MM.1S (cell line): ENCODE data around the gene ADARB1.

ENCODE experiments used
- DNase-seq: peaks from one replicate; pipeline ENCODE4 v3.0.0-alpha.2; 2015
- H2AFZ ChIP-seq: fragments of 300-600 bp; sonication (generic); 2 replicates; pipeline ENCODE4 v1.6.0; 2016; ENCODE audit warnings: antibody characterized with exemption, low read length
- H3F3A ChIP-seq: fragments of 300-600 bp; sonication (generic); 2 replicates; pipeline ENCODE4 v1.6.1; 2016; ENCODE audit warnings: mild to moderate bottlenecking, antibody characterized with exemption, low read length, moderate library complexity, mixed read lengths; ENCODE audit not compliant: insufficient read depth
- H3K27ac ChIP-seq: fragments of 300-600 bp; sonication (generic); 2 replicates; pipeline ENCODE4 v1.5.1; 2016; ENCODE audit warnings: mild to moderate bottlenecking, low read length
- H3K27me3 ChIP-seq: fragments of 300-600 bp; sonication (generic); replicated peaks from 2 replicates; pipeline ENCODE4 v1.6.0; 2016; ENCODE audit warnings: low read length; ENCODE audit not compliant: insufficient read depth
- H3K36me3 ChIP-seq: fragments of 300-600 bp; sonication (generic); replicated peaks from 2 replicates; pipeline ENCODE4 v1.6.1; 2016; ENCODE audit warnings: mild to moderate bottlenecking, low read length, mixed read lengths; ENCODE audit not compliant: insufficient read depth
- H3K4me1 ChIP-seq: fragments of 300-600 bp; sonication (generic); 2 replicates; pipeline ENCODE4 v1.6.1; 2016; ENCODE audit warnings: low read length, mixed read lengths
- H3K4me2 ChIP-seq: fragments of 300-600 bp; sonication (generic); 2 replicates; pipeline ENCODE4 v1.6.0; 2016; ENCODE audit warnings: low read depth, low read length
- H3K4me3 ChIP-seq: fragments of 300-600 bp; sonication (generic); 2 replicates; pipeline ENCODE4 v1.5.1; 2016; ENCODE audit warnings: low read length, mixed read lengths
- H3K79me2 ChIP-seq: fragments of 300-600 bp; sonication (generic); 2 replicates; pipeline ENCODE4 v1.6.1; 2016; ENCODE audit warnings: mixed run types, low read length, mixed read lengths
- H3K9ac ChIP-seq: fragments of 300-600 bp; sonication (generic); 2 replicates; pipeline ENCODE4 v1.6.1; 2016; ENCODE audit warnings: low read length, mixed read lengths
- H3K9me2 ChIP-seq: fragments of 300-600 bp; sonication (generic); replicated peaks from 2 replicates; pipeline ENCODE4 v1.6.1; 2016; ENCODE audit warnings: mild to moderate bottlenecking, low read length, mixed read lengths; ENCODE audit not compliant: insufficient read depth
- H3K9me3 ChIP-seq: fragments of 300-600 bp; sonication (generic); replicated peaks from 2 replicates; pipeline ENCODE4 v1.6.1; 2016; ENCODE audit warnings: mild to moderate bottlenecking, low read length, mixed read lengths; ENCODE audit not compliant: insufficient read depth
- H4K20me1 ChIP-seq: fragments of 300-600 bp; sonication (generic); 2 replicates; pipeline ENCODE4 v1.6.1; 2016; ENCODE audit warnings: mild to moderate bottlenecking, low read length, moderate library complexity, mixed read lengths; ENCODE audit not compliant: insufficient read depth
- EZH2 ChIP-seq: fragments of 300-600 bp; sonication (generic); optimal IDR thresholded peaks from 2 replicates; pipeline ENCODE3; 2017; ENCODE audit warnings: low read depth, mild to moderate bottlenecking, antibody characterized with exemption, low read length, mixed read lengths
- EZH2phosphoT487 ChIP-seq: fragments of 300-600 bp; sonication (generic); IDR thresholded peaks from 2 replicates; pipeline ENCODE4 v1.6.1; 2018; ENCODE audit warnings: antibody characterized with exemption, low read length
- TF ChIP-seq, protein P1 (sequence below): fragments of 300-600 bp; sonication (generic); IDR thresholded peaks from 2 replicates; pipeline ENCODE4 v1.5.1; 2016; ENCODE audit warnings: antibody characterized with exemption, low read length, mixed read lengths

The ADARB1 gene

DNA sequence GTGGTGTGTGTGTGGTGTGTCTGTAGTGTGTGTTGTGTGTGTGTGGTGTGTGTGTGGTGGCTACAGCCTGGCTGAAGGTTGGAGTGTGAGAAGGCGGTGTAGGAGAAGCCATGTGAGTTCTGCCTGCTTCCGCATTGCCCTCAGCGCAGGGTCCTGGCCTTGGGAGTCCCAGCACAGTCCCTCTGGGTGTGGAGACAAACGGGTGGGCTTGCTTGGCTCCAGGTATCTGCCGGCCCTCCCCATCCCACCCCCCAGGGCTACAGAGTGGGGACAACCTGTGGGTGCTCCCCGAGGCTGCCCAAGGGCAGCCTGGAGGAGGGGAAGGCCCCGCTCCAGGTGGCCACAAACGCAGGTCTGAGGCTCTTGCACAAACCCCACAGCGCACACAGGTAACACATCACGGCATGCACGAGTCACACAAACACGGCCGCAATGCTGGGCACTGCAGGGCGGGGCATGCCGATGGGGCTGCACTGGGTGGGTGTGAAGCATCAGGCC lies 31.7 kb upstream of the ADARB1 start:
- H3K27ac ChIP-seq, result no peak overlapping the region
- H3K4me3 ChIP-seq, result no peak overlapping the region
- H3K9me3 ChIP-seq, result no peaks in the 10 kb centered on the region
- H3K27me3 ChIP-seq, result peaks cover 92% of the 10 kb centered on the region
- no peak overlapping the region for H3K9ac ChIP-seq
- no peaks in the 10 kb centered on the region for H3K9me2 ChIP-seq
- no peaks in the 10 kb centered on the region for H3K36me3 ChIP-seq
- no peaks in the 10 kb centered on the region for H3K79me2 ChIP-seq
- H3K4me2 ChIP-seq, result no peak overlapping the region
- no peaks in the 10 kb centered on the region for H3F3A ChIP-seq
- TF ChIP-seq EZH2 (no peak), EZH2phosphoT487 (no peak)
- TF ChIP-seq, protein P1, sequence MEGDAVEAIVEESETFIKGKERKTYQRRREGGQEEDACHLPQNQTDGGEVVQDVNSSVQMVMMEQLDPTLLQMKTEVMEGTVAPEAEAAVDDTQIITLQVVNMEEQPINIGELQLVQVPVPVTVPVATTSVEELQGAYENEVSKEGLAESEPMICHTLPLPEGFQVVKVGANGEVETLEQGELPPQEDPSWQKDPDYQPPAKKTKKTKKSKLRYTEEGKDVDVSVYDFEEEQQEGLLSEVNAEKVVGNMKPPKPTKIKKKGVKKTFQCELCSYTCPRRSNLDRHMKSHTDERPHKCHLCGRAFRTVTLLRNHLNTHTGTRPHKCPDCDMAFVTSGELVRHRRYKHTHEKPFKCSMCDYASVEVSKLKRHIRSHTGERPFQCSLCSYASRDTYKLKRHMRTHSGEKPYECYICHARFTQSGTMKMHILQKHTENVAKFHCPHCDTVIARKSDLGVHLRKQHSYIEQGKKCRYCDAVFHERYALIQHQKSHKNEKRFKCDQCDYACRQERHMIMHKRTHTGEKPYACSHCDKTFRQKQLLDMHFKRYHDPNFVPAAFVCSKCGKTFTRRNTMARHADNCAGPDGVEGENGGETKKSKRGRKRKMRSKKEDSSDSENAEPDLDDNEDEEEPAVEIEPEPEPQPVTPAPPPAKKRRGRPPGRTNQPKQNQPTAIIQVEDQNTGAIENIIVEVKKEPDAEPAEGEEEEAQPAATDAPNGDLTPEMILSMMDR, result no peak
- DNase-seq, result no peak
- no peak overlapping the region for H2AFZ ChIP-seq
- 0 out of 2 replicates have a peak, but pooled peaks cover 3% of the 10 kb centered on the region for H3K4me1 ChIP-seq
- no peaks in the 10 kb centered on the region for H4K20me1 ChIP-seq

DNA sequence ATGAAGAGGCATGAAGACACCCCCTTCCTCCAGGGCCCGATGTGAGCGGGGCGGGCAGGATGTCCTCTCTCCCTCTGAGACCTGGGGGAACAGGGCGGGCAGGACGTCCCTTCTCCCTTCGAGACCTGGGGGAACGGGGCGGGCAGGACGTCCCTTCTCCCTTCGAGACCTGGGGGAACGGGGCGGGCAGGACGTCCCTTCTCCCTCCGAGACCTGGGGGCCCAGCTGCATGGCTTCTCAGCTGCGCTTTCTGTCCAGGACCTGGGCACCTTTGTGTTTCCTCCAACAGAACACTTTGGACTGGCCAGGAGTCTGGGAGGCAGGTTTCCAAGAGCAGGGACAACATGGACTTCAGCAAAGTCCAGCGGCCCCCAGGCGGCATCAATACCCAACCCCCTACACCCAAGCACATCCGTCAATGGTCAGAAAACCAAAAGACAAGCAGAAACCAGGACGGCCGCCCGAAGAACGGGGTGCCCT lies 30.8 kb upstream of the ADARB1 start:
- Histone ChIP-seq H3F3A (no peaks in the 10 kb centered on the region), H3K9me2 (no peaks in the 10 kb centered on the region), H3K4me2 (no peak overlapping the region), H3K9me3 (no peaks in the 10 kb centered on the region), H3K9ac (no peak overlapping the region), H2AFZ (no peak overlapping the region), H3K27ac (no peak overlapping the region), H4K20me1 (no peaks in the 10 kb centered on the region), H3K36me3 (no peaks in the 10 kb centered on the region), H3K4me3 (no peak overlapping the region), H3K79me2 (no peaks in the 10 kb centered on the region), H3K27me3 (peaks cover 93% of the 10 kb centered on the region), H3K4me1 (0 out of 2 replicates have a peak, but pooled peaks cover 3% of the 10 kb centered on the region)
- TF ChIP-seq, protein P1, result no peak
- TF ChIP-seq EZH2phosphoT487, result no peak
- TF ChIP-seq EZH2, result no peak
- no peak for DNase-seq

DNA sequence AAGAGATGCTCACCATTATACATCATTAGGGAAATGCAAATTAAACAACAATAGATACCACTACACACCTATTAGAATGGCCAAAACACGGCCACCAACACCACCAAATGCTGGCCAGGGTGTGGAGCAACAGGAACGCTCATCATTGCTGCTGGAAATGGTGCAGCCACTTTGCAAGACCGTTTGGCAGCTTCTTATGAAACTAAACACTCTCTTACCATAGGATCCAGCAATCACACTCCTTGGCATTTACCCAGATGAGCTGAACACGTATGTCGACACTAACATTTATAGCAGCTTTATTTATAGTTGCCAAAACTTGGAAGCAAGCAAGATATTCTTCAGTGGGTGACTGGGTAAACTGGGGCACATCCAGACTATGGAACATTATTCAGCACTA lies 28.9 kb upstream of the ADARB1 start:
- H4K20me1 ChIP-seq, result no peaks in the 10 kb centered on the region
- no peak for DNase-seq
- H3K9me2 ChIP-seq, result no peaks in the 10 kb centered on the region
- H3F3A ChIP-seq, result no peaks in the 10 kb centered on the region
- no peak overlapping the region for H2AFZ ChIP-seq
- H3K9ac ChIP-seq, result no peak overlapping the region
- H3K27me3 ChIP-seq, result peaks cover 93% of the 10 kb centered on the region
- no peak overlapping the region for H3K27ac ChIP-seq
- no peak overlapping the region for H3K4me2 ChIP-seq
- H3K4me1 ChIP-seq, result 0 out of 2 replicates have a peak, but pooled peaks cover 3% of the 10 kb centered on the region
- no peaks in the 10 kb centered on the region for H3K36me3 ChIP-seq
- no peak overlapping the region for H3K4me3 ChIP-seq
- H3K9me3 ChIP-seq, result no peaks in the 10 kb centered on the region
- TF ChIP-seq EZH2phosphoT487 (no peak), EZH2 (no peak)
- TF ChIP-seq, protein P1, result no peak
- no peaks in the 10 kb centered on the region for H3K79me2 ChIP-seq
